ENCODE measurements around the gene ARL8A. TPM values are rescaled to one million over a fixed set of nuclear protein-coding genes. Genes with fewer than 3 reads are reported as not detected.

ARL8A gene
- total and polyA plus RNA-seq, 2 experiments from 2014 or later = 30.3 to 32.7 TPM

DNA sequence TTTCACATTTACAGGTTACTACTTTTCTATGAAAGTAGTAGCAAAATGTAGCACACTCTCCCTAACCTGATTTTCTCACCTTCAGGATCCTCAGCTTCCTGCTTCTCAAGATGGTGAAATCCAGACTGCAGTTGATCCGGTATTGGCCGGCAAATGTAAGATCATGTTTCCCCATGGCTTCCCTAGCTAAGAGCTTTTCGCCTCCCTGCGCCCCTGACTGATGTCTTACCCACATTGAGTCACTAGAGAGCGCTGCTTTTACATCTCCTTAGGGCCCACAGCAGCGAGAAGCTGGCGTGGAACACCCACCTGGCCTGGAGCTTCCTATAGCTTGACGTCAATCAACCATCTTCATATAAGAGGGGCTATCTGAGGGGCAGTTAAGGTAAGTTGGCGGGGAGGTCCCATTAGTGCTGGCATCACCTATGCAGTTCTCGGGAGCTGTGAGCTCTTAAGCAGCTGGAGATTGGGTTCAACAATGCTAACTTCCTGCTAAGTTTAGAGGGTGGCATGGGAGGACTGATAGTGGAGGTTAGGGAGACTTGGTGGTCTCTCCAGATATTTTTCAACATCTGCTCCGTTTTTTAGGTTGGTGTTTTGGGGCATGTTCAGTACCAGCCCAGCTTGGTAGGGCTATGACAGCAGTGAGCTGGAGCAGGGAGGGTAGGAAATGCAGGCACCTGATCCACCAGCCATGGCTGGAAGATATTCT is 10.4 kb upstream of the ARL8A start:
- no peak overlapping the region for H3K27ac ChIP-seq (ENCODE audit: low read depth)
- TF ChIP-seq, protein P1, sequence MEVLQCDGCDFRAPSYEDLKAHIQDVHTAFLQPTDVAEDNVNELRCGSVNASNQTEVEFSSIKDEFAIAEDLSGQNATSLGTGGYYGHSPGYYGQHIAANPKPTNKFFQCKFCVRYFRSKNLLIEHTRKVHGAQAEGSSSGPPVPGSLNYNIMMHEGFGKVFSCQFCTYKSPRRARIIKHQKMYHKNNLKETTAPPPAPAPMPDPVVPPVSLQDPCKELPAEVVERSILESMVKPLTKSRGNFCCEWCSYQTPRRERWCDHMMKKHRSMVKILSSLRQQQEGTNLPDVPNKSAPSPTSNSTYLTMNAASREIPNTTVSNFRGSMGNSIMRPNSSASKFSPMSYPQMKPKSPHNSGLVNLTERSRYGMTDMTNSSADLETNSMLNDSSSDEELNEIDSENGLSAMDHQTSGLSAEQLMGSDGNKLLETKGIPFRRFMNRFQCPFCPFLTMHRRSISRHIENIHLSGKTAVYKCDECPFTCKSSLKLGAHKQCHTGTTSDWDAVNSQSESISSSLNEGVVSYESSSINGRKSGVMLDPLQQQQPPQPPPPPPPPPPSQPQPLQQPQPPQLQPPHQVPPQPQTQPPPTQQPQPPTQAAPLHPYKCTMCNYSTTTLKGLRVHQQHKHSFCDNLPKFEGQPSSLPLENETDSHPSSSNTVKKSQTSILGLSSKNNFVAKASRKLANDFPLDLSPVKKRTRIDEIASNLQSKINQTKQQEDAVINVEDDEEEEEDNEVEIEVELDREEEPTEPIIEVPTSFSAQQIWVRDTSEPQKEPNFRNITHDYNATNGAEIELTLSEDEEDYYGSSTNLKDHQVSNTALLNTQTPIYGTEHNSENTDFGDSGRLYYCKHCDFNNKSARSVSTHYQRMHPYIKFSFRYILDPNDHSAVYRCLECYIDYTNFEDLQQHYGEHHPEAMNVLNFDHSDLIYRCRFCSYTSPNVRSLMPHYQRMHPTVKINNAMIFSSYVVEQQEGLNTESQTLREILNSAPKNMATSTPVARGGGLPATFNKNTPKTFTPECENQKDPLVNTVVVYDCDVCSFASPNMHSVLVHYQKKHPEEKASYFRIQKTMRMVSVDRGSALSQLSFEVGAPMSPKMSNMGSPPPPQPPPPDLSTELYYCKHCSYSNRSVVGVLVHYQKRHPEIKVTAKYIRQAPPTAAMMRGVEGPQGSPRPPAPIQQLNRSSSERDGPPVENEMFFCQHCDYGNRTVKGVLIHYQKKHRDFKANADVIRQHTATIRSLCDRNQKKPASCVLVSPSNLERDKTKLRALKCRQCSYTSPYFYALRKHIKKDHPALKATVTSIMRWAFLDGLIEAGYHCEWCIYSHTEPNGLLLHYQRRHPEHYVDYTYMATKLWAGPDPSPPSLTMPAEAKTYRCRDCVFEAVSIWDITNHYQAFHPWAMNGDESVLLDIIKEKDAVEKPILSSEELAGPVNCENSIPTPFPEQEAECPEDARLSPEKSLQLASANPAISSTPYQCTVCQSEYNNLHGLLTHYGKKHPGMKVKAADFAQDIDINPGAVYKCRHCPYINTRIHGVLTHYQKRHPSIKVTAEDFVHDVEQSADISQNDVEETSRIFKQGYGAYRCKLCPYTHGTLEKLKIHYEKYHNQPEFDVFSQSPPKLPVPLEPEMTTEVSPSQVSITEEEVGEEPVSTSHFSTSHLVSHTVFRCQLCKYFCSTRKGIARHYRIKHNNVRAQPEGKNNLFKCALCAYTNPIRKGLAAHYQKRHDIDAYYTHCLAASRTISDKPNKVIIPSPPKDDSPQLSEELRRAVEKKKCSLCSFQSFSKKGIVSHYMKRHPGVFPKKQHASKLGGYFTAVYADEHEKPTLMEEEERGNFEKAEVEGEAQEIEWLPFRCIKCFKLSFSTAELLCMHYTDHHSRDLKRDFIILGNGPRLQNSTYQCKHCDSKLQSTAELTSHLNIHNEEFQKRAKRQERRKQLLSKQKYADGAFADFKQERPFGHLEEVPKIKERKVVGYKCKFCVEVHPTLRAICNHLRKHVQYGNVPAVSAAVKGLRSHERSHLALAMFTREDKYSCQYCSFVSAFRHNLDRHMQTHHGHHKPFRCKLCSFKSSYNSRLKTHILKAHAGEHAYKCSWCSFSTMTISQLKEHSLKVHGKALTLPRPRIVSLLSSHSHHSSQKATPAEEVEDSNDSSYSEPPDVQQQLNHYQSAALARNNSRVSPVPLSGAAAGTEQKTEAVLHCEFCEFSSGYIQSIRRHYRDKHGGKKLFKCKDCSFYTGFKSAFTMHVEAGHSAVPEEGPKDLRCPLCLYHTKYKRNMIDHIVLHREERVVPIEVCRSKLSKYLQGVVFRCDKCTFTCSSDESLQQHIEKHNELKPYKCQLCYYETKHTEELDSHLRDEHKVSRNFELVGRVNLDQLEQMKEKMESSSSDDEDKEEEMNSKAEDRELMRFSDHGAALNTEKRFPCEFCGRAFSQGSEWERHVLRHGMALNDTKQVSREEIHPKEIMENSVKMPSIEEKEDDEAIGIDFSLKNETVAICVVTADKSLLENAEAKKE (CRISPR knock-in tag; IDR thresholded peaks at IDR 0.05) = no peak
- TF ChIP-seq, protein P2, sequence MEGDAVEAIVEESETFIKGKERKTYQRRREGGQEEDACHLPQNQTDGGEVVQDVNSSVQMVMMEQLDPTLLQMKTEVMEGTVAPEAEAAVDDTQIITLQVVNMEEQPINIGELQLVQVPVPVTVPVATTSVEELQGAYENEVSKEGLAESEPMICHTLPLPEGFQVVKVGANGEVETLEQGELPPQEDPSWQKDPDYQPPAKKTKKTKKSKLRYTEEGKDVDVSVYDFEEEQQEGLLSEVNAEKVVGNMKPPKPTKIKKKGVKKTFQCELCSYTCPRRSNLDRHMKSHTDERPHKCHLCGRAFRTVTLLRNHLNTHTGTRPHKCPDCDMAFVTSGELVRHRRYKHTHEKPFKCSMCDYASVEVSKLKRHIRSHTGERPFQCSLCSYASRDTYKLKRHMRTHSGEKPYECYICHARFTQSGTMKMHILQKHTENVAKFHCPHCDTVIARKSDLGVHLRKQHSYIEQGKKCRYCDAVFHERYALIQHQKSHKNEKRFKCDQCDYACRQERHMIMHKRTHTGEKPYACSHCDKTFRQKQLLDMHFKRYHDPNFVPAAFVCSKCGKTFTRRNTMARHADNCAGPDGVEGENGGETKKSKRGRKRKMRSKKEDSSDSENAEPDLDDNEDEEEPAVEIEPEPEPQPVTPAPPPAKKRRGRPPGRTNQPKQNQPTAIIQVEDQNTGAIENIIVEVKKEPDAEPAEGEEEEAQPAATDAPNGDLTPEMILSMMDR (conservative IDR thresholded peaks at IDR 0.05; ENCODE audit: low read depth in 2 of 2) = peak; percentile 78 to 88
- H3K27ac Mint-ChIP-seq = peak overlapping the region; percentile 83
- H3K4me2 ChIP-seq = no peak overlapping the region
- peaks cover 3% of the 10 kb centered on the region; the same call in 2 of the 3 replicates for H3K9me3 Mint-ChIP-seq
- peaks cover 23% of the 10 kb centered on the region for H3K4me1 Mint-ChIP-seq
- 0 out of 3 replicates have a peak overlapping the region, but pooled peaks have one; percentile 23 for H3K4me3 Mint-ChIP-seq
- peak; percentile 83 for ATAC-seq
- DNase-seq (ENCODE audit: low spot score) = peak; percentile 93
- H4K20me1 ChIP-seq (replicated peaks; ENCODE audit: insufficient read depth) = no peaks in the 10 kb centered on the region
- no peaks in the 10 kb centered on the region for H3K9me2 ChIP-seq (ENCODE audit: insufficient read depth)
- H3K27me3 Mint-ChIP-seq (ENCODE audit: insufficient read depth, low read depth, poor library complexity) = peaks cover 10% of the 10 kb centered on the region
- H3K27me3 ChIP-seq (ENCODE audit: insufficient read depth) = no peaks in the 10 kb centered on the region
- peaks cover 3% of the 10 kb centered on the region; the same call in 1 of the 2 replicates for H3K4me1 ChIP-seq (ENCODE audit: insufficient read depth)
- H2AFZ ChIP-seq = no peak overlapping the region
- H3K4me3 ChIP-seq = no peak overlapping the region
- no peaks in the 10 kb centered on the region for H3K79me2 ChIP-seq (replicated peaks; ENCODE audit: insufficient read depth)
- H3F3A ChIP-seq (replicated peaks; ENCODE audit: low read depth) = 0 out of 2 replicates have a peak, but pooled peaks cover 5% of the 10 kb centered on the region
- H3K36me3 ChIP-seq (ENCODE audit: insufficient read depth) = no peaks in the 10 kb centered on the region
- H3K36me3 Mint-ChIP-seq (ENCODE audit: low read depth) = no peaks in the 10 kb centered on the region
